Fibroblast of skin of back (primary cell): ENCODE data around the gene CSNK1G1.
"Not testable (repeated sequence)": the region's sequence is repeated elsewhere in the genome, so short reads cannot be mapped to it uniquely, and the experiment has no call there.

Source experiments
- DNase-seq: peaks from one replicate; pipeline ENCODE4 v3.0.0-alpha.2; 2013

The CSNK1G1 gene

DNA sequence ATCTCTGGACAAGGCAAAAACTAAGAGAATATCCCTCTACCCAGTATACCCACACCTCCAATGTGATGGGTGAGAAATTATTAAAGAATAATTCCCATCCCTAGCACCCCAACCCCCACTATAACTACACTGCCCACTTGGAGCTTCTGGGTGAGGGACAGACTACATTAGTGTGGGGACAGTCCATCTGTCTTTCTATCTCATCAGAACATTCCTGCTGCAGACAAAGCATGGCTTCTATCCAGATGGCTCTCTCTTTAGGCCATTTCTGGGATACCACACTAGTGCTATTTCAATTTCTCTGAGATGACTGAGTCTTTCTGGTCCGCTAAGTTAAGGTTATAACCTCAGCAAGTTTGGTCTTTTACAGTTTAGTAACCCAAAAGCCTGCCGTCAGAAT, 6.6 kb downstream of the CSNK1G1 start:
- no peak for DNase-seq

DNA sequence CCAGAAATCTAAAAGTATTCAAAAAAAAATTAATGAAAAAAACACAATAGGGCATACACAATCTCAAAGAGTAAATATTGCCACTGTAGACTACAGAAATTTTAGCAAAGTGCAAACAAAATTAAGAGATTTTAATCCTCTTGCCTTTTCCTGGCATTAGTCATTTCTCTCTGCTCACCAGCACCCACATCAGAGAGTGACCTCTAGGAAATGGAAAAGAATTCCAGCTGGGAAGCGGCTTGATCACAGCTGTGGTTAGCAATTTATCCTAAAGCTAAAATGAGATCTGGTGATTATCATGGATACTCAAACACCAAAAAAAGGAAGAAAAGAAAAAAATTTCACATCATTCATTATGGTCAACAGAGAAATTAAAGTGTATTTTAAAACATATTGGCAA, 7.5 kb downstream of the CSNK1G1 start:
- peak; percentile 27 for DNase-seq

DNA sequence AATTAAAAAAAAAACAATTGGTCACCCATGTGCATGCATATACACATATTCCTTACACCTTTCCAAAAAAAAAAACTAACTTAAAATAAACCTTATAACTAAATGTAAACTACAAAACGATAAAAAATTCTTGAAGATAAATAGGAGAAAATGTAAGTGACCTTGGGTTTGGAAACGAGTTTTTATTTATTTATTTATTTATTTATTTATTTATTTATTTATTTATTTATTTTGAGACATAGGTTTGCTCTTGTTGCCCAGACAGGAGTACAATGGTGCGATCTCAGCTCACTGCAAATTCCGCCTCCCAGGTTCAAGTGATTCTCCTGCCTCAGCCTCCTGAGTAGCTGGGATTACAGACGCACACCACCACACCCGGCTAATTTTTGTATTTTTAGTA, 9.7 kb downstream of the CSNK1G1 start:
- DNase-seq: not testable (repeated sequence)

DNA sequence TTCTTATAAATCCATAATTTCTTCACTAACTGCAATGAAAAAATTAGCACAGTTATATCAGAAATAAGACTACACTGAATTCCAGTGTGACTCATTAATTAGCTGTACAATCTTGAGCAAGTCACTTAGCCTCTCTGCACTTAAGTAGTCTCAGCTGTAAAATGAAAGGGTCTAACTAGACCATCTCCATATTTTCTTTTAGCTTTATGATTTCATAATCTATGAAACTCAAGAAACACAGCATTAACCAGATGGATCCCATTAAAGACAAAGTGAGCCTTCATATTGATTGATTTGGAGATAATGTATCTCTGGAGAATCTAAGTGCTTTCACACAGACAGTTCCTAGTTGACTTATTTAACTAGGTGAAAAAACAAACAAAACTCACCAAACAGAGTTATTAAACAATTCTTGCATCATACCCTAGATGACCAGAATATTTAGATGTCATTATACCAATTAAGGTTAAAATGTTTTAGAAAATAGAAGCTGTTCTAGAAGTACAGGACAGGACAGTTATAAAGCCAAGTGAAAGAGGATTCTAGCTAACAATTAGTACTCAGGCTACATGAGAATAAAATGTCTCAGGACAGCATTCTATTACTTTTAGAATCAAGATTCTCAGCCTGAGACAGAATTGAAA, 11.2 kb downstream of the CSNK1G1 start:
- DNase-seq: peak; percentile 40

DNA sequence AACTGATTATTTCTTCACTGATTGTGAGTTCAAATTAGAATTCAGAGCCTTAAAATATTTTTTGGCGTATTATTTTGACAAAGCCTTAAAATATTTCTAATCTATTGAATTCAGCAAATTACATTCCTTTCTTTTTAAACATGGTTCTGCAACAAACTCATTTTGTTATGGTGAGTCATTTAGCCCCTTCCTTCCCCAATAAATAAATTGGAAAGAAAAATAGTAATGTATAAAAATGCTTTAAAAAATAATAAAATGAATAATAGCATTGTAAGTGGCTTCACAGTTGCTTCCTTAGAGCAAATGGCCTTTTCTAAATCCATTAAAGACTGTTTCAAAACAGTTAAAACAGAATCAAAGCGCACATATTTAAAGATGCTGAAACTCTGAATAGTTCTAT, 12.1 kb downstream of the CSNK1G1 start:
- peak; percentile 62 for DNase-seq

DNA sequence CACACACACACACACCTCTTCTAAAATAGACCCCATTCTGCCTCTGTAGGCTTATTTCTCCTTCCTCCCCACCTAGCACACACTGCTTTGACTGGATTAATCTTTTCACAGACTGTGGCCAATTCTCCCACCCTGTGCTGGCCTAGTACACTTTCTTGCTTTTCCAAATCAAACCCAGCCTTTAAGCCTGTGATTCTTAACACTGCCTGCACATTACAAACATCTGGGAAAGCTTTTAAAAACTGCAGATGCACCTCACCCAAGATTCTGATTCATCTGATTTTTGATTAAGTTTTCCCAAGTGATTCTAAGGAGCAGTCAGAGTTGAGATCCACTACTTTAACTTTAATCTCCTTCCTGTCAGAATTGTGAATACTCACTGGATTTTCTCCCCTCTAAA, 12.8 kb downstream of the CSNK1G1 start:
- peak; percentile 13 for DNase-seq

DNA sequence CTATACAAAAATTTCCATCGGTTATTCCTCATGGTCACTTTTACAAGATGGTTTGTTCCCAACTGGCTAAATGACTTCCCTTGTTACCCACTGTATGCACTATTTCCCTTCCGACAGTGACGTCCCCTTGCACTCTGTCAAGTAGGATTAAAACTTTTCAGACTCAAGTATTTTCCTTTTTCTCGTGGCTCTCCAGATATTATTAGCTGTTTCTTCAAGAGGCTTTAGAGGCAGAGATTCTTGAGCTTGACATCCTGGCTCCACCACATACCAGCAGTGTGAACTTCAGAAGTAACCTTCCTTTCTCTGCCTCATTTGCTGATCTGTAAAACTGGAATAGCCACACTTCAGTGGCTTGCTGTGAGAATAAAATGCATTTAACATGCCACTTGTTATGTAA, 14.0 kb downstream of the CSNK1G1 start:
- DNase-seq: no peak

DNA sequence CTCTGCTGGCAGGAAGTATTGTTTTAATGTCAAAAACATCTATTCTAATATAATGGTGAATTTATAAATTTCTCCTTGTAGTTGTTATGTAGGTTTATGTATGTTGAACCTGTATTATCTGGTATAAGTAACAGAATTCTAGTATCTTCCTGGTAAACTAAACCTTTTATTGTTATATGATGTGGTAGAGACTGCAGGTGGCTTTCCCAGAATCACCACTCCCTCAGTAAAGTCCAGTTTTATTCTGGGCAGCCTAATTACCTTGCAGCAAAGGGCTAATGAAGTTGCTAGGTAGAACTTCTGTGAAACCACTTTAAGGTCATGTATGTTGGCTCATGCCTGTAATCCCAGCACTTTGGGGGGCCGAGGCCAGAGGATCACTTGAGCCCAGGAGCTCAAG, 15.6 kb downstream of the CSNK1G1 start:
- DNase-seq: no peak

DNA sequence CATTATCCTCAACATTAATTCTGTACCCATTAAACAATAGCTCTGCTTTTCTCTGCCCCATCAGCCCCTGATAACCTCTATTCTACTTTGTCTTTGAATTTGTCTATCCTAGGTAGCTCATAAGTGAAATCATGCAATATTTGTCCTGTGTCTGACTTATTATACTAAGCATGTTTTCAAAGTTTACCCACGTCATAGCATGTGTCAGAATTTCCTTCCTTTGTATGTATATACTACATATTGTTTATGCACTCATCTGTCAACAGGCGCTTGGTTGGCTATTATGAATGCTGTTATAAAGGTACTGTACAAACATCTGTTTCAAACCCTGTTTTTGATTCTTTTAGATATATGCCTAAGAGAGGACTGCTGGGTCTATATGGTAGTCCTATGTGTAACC, 18.2 kb downstream of the CSNK1G1 start:
- DNase-seq: no peak

DNA sequence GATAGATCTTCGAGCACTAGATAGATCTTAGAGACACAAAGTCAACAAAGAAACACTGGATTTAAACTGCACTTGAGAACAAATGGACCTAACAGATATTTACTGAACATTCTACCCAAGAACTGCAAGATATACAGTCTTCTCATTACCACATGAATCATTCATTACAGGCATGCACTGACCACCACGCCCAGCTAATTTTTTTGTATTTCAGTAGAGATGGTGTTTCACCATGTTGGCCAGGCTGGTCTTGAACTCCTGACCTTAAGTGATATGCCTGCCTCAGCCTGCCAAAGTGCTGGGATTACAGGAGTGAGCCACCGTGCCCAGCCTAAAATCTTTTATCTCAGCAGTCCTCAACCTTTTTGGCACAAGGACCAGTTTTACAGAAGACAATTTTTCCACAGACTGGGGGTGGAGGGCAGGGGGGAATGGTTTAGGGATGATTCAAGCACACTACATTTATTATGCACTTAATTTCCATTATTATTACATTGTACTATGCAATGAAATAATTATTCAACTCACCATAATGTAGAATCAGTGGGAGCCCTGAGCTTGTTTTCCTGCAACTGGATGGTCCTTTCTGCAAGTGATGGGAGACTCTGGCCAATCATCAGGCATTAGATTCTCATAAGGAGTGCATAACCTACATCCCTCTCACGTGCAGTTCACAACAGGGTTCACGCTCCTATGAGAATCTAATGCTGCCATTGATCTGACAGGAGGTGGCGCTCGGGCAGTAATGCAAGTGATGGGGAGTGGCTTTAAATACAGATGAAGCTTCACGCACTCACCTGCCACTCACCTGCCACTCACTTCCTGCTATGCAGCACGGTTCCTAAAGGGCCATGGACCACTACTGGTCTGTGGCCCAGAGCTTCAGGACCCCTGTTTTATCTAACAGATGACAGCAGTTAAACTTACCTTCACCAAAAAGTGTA, 21.7 kb downstream of the CSNK1G1 start:
- no peak for DNase-seq

DNA sequence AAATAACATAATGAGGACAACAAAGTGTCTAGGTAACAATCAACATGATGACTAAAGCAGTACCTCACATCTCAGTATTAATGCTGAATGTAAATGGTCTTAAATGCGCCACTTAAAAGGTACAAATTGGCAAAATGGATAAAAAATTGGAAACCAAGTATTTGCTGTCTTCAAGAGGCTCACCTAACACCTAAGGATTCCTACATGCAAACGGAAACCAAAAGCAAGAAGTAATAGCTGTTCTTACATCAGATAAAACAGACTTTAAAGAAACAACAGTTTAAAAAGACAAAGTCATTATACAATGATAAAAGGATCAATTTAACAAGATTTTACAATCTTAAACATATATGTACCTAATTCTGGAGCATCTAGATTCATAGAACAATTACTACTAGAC, 22.5 kb downstream of the CSNK1G1 start:
- no peak for DNase-seq

DNA sequence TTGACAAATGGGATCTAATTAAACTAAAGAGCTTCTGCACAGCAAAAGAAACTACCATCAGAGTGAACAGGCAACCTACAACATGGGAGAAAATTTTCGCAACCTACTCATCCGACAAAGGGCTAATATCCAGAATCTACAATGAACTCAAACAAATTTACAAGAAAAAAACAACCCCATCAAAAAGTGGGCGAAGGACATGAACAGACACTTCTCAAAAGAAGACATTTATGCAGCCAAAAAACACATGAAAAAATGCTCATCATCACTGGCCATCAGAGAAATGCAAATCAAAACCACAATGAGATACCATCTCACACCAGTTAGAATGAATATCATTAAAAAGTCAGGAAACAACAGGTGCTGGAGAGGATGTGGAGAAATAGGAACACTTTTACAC, 24.3 kb downstream of the CSNK1G1 start:
- not testable (repeated sequence) for DNase-seq

DNA sequence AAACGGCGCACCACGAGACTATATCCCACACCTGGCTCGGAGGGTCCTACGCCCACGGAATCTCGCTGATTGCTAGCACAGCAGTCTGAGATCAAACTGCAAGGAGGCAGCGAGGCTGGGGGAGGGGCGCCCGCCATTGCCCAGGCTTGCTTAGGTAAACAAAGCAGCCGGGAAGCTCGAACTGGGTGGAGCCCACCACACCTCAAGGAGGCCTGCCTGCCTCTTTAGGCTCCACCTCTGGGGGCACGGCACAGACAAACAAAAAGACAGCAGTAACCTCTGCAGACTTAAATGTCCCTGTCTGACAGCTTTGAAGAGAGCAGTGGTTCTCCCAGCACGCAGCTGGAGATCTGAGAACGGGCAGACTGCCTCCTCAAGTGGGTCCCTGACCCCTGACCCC, 29.0 kb downstream of the CSNK1G1 start:
- DNase-seq: not testable (repeated sequence)

DNA sequence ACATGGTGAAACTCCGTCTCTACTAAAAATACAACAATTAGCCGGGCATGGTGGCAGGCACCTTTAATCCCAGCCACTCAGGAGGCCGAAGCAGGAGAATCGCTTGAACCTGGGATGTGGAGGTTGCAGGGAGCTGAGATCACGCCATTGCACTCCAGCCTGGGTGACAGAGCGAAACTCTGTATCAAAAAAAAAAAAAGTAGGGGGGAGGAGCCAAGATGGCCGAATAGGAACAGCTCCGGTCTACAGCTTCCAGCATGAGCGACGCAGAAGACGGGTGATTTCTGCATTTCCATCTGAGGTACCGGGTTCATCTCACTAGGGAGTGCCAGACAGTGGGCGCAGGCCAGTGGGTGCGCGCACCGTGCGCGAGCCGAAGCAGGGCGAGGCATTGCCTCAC, 29.5 kb downstream of the CSNK1G1 start:
- not testable (repeated sequence) for DNase-seq

DNA sequence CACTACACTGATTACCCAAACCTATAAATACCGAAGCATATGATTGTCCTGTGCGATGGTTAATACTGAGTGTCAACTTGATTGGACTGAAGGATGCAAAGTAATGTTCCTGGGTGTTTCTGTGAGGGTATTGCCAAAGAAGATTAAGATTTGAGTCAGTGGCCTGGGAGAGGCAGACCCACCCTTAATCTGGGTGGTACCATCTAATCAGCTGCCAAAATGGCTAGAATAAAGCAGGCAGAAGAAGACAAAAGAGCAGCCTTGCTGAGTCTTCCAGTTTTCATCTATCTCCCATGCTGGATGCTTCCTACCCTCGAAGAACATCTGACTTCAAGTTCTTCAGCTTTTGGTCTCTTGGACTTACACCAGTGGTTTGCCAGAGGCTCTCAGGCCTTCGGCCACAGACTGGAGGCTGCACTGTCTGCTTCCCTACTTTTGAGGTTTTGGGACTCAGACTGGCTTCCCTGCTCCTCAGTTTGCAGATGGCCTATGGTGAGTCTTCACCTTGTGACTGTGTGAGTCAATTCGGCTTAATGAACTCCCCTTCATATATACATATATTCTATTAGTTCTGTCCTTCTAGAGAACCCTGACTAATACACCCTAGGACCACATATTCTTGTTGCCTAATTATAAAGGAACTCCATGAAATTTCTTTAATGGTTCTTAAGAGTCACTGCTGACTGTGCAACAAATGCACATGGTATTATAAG, 31.7 kb downstream of the CSNK1G1 start:
- no peak for DNase-seq

DNA sequence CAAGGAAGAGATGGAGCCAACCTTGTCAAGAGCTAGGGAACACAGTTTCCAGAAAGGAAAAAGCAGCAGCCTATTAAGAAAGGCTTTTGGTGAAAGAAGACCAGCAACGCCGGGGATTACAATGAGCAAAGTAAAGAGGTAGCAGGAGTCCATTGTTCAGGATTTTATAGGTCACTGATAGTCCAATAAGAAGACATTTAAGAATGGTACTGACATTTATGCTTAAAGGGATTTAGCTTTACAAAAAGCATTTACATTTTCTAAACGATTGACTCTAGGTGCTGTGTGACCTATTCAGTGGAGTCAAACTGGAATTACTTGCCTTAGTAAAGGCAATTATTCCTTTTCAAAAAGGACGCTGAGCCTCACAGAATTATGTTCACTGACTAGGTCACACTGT, 40.8 kb downstream of the CSNK1G1 start:
- DNase-seq: no peak

DNA sequence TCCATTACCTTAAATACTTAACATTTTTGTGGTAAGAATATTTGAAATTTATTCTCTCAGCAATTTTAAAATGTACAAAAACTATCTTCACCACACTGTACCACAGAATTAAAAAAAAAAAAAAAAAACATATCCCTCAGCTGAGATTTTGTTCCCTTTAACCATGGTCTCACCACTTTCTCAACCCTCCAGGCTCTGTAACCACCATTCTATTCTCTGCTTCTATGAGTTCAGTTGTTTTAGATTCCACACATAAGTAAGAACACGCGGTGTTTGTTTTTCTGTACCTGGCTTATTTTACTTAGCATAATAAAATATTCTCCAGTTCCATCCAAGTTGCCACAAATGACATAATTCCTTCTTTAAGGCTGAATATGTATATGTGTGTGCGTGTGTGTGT, 41.5 kb downstream of the CSNK1G1 start:
- DNase-seq: peak; percentile 10

DNA sequence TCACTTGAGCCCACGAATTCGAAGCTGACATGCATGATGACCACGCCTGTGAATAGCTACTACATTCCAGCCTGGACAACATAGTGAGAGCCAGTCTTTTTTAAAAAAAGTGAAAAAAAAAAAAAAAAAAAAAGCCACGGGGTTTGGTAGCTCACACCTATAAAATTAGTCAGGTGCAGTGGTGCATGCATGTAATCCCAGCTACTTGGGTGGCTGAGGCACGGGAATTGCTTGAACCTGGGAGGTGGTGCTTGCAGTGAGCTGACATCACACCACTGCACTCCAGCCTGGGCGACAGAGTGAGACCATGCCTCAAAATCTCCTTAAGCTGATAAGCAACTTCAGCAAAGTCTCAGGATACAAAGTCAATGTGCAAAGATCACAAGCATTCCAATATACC, 44.4 kb downstream of the CSNK1G1 start:
- DNase-seq: no peak

DNA sequence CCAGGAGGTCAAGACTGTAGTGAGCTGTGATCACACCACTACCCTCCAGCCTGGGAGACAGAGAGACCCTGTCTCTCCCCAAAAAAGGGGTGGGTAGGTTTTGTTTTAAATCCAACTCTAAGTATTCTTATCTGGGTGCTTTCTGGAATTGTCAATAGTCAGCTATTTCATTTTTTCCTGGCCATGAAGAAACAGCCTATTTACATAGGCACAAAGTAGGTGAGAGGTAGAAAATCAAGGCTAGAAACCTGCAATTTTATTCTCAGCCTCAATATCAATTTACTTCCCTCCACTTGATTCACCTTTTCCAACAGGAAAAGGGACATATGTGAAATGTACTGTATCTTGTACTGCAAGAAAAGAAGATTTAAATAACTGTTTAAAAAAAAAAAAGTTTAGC, 45.9 kb downstream of the CSNK1G1 start:
- DNase-seq: no peak

DNA sequence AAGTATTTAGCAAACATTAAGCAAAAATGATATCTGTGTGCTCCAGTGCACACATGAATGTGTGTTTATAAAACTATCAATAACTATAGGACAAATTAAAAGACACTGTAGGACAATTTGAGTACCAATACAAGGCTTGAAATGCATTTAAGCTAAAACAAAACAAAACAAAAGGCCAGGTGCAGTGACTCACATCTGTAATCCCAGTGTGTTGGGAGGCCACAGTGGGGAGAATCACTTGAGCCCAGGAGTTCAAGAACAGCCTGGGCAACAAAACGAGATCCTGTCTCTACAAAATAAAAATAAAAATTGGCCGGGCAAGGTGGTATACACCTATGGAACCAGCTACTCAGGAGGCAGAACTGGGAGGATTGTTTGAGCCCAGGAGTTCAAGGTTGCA, 50.7 kb downstream of the CSNK1G1 start:
- no peak for DNase-seq

DNA sequence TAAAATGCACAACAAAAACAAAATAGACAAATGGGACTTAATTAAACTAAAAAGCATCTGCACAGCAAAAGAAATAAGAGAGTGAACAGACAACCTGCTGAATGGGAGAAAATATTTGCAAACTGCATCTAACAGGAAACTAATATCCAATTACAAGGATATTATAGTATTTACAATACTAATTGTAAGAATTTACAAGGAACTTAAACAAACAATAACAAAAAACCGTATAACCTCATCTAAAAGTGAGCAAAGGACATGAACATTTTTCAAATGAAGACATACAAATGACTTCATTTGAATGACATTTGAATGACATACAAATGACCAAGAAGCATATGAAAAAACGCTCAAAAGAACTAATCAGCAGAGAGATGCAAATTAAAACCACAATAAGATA, 66.4 kb downstream of the CSNK1G1 start:
- DNase-seq: no peak

DNA sequence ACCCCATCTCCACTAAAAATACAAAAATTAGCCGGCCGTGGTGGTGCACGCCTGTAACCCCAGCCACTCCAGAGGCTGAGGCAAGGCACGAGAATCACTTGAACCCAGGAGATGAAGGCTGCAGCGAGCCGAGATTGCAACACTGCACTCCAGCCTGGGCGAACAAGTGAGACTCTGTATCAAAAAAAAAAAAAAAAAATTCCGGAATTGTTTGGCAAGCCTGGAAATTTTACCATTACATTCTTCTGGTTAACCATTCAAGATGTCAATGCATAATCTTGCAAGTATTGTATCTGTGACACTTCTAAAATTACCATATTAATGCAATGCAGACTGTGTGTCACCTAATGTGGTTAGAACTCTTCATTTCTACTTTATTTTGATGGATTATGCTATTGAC, 67.0 kb downstream of the CSNK1G1 start:
- DNase-seq: no peak

DNA sequence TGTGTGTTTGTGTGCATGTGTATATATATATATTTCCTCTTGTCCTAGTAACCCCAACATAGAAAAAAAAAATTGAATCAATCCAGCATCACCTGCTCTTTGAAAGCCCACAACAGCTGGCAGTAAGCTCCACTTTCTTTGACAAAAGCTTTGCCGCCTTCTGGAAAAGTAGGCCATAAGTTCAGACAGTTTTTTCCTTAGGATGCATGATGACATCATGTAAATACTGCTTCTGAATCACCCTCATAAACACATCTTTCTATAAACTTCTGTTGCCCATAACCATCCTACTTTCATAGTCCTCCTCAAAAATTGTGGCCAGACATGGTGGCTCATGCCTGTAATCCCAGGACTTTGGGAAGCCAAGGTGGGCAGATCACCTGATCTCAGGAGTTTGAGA, 67.4 kb downstream of the CSNK1G1 start:
- DNase-seq: no peak

DNA sequence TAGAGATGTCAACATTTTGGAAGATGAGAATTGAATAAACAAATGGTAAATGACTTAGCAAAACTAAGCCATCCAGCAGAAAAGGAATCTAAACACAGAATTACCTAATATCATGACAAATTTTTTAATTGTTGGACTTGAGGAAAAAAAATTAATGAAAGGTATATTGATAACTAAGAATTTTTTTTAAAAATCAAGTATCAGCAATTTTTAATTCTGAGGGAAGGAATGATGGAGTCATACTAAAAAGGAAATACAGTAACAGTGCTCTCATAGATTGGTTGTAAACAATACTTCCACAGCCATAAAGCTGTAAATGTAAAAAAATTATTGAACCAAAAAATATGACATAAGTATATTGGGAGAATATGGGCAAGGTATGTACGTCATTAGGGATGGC, 68.0 kb downstream of the CSNK1G1 start:
- DNase-seq: no peak
